ENCODE data around the gene SBK2. TPM values are rescaled to one million over a fixed set of nuclear protein-coding genes. Genes with fewer than 3 reads are reported as not detected.

SBK2 gene
- total RNA-seq, 1 experiment from 2014 or later: 3.5 TPM

GRCh38 chr19:55538132-55538531, 1.2 kb upstream of the SBK2 start:
- intact Hi-C loops (cut with micrococcal nuclease; ENCODE audit: unreplicated experiment): no loop called here

GRCh38 chr19:55537741-55538111, 793 bp upstream of the SBK2 start:
- no peaks in the 10 kb centered on the region for H3K27me3 ChIP-seq (ENCODE audit: insufficient read depth, low read depth)
- no peak overlapping the region for H3K4me2 ChIP-seq
- H3K4me1 ChIP-seq (replicated peaks; ENCODE audit: insufficient read depth): peaks cover 19% of the 10 kb centered on the region
- BruUV-seq (replicated peaks): no TSS peak
- POLR2A ChIA-PET (ENCODE audit: unreplicated experiment): no interaction called here
- no peaks in the 10 kb centered on the region for H3K36me3 ChIP-seq (ENCODE audit: low read depth)
- no peak overlapping the region for H2AFZ ChIP-seq
- intact Hi-C loops (cut with micrococcal nuclease; ENCODE audit: unreplicated experiment): no loop called here
- H3K27ac ChIP-seq: no peak overlapping the region
- CTCF ChIA-PET: no interaction called here
- TF ChIP-seq EZH2 (IDR thresholded peaks at IDR 0.05; ENCODE audit: low read depth) (no peak), CTCF (conservative IDR thresholded peaks at IDR 0.05) (no peak)
- H3K9me3 ChIP-seq (ENCODE audit: insufficient read depth, low read depth): no peaks in the 10 kb centered on the region
- H3F3A ChIP-seq (ENCODE audit: insufficient read depth, low read depth): peaks cover 40% of the 10 kb centered on the region
- H3K9me2 ChIP-seq (ENCODE audit: insufficient read depth): no peaks in the 10 kb centered on the region
- no peak overlapping the region for H3K4me3 ChIP-seq
- peak in 1 of 2 experiments; percentile 28 for DNase-seq
- no peaks in the 10 kb centered on the region for H3K79me2 ChIP-seq (ENCODE audit: low read depth)
- H4K20me1 ChIP-seq (ENCODE audit: insufficient read depth): no peaks in the 10 kb centered on the region

More at GRCh38 chr19:55538132-55538531, 1.2 kb upstream of the SBK2 start:
- Histone ChIP-seq H3K36me3 (ENCODE audit: low read depth) (no peaks in the 10 kb centered on the region), H3F3A (ENCODE audit: insufficient read depth, low read depth) (peaks cover 40% of the 10 kb centered on the region), H3K4me3 (no peak overlapping the region), H3K9me2 (ENCODE audit: insufficient read depth) (no peaks in the 10 kb centered on the region), H3K27me3 (ENCODE audit: insufficient read depth, low read depth) (no peaks in the 10 kb centered on the region), H3K79me2 (ENCODE audit: low read depth) (no peaks in the 10 kb centered on the region), H3K4me1 (replicated peaks; ENCODE audit: insufficient read depth) (peaks cover 19% of the 10 kb centered on the region), H4K20me1 (ENCODE audit: insufficient read depth) (no peaks in the 10 kb centered on the region), H3K4me2 (no peak overlapping the region), H3K9me3 (ENCODE audit: insufficient read depth, low read depth) (no peaks in the 10 kb centered on the region), H2AFZ (no peak overlapping the region), H3K27ac (no peak overlapping the region)
- DNase-seq: no peak
- no peak for TF ChIP-seq CTCF (conservative IDR thresholded peaks at IDR 0.05)
- no peak for TF ChIP-seq EZH2 (IDR thresholded peaks at IDR 0.05; ENCODE audit: low read depth)
- POLR2A ChIA-PET (ENCODE audit: unreplicated experiment): interaction anchor here (0.7 kb wide), 1 partner anchor 192 kb away, joined by 3 read pairs; no protein-coding TSS in a partner anchor
- BruUV-seq (replicated peaks): no TSS peak
- CTCF ChIA-PET: no interaction called here

DNA sequence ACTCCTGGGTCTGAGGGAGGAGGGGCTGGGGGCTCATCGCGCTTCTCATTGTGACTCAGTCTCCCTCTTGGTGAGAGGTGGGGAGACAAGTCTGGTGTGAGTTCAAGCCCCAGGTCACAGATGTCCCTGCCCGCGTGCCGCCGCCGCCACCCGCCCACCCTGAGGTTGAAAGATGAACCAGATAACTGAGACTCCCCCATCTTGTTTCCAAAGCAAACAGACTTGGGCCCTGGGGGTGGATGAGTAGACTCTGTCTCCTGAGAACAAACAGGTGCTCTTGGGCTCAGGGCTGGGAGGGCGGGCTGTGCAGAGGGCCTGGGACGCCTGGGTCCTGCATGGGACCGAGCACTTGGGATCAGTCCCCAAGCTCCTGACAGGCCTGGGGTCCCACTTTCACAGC, 567 bp downstream of the SBK2 start:
- no peaks in the 10 kb centered on the region for H3K79me2 ChIP-seq (ENCODE audit: low read depth)
- H3K27me3 ChIP-seq (ENCODE audit: insufficient read depth, low read depth): no peaks in the 10 kb centered on the region
- BruUV-seq (replicated peaks): no TSS peak
- no peaks in the 10 kb centered on the region for H3K9me2 ChIP-seq (ENCODE audit: insufficient read depth)
- H3K36me3 ChIP-seq (ENCODE audit: low read depth): no peaks in the 10 kb centered on the region
- TF ChIP-seq EZH2 (IDR thresholded peaks at IDR 0.05; ENCODE audit: low read depth): no peak
- TF ChIP-seq CTCF (conservative IDR thresholded peaks at IDR 0.05): no peak
- no peak overlapping the region for H3K4me3 ChIP-seq
- no peaks in the 10 kb centered on the region for H3K9me3 ChIP-seq (ENCODE audit: insufficient read depth, low read depth)
- ChIA-PET CTCF (no interaction called here), POLR2A (ENCODE audit: unreplicated experiment) (no interaction called here)
- H3K4me2 ChIP-seq: no peak overlapping the region
- H2AFZ ChIP-seq: no peak overlapping the region
- no peak for DNase-seq
- peaks cover 19% of the 10 kb centered on the region for H3K4me1 ChIP-seq (replicated peaks; ENCODE audit: insufficient read depth)
- H3F3A ChIP-seq (ENCODE audit: insufficient read depth, low read depth): peaks cover 34% of the 10 kb centered on the region
- no peak overlapping the region for H3K27ac ChIP-seq
- intact Hi-C loops (cut with micrococcal nuclease; ENCODE audit: unreplicated experiment): no loop called here
- no peaks in the 10 kb centered on the region for H4K20me1 ChIP-seq (ENCODE audit: insufficient read depth)

Measured in PC-9 (cell line).